Endodermal cell (in vitro differentiated cells): Measurements from ENCODE around the gene FYTTD1. TPM values are rescaled to one million over a fixed set of nuclear protein-coding genes. Genes with fewer than 3 reads are reported as not detected.

ENCODE experiments used
- DNase-seq: peaks from one replicate; pipeline ENCODE4 v3.0.0-alpha.2; 2017
- H3K27ac ChIP-seq: 2 replicates; pipeline ENCODE4 v1.5.1; 2013; ENCODE audit warnings: mild to moderate bottlenecking, low read depth, low read length, moderate library complexity
- H3K27me3 ChIP-seq: 2 replicates; pipeline ENCODE4 v1.6.1; 2013; ENCODE audit warnings: mild to moderate bottlenecking, low read length, moderate library complexity; ENCODE audit not compliant: insufficient read depth, control insufficient read depth, poor library complexity, severe bottlenecking
- H3K36me3 ChIP-seq: 2 replicates; pipeline ENCODE4 v1.7.0; 2013; ENCODE audit warnings: mild to moderate bottlenecking, low read length, moderate library complexity; ENCODE audit not compliant: control insufficient read depth, insufficient read depth
- H3K4me1 ChIP-seq: one replicate; pipeline ENCODE4 v1.7.0; 2013; ENCODE audit warnings: low read length; ENCODE audit not compliant: control insufficient read depth, insufficient read depth
- H3K4me3 ChIP-seq: 2 replicates; pipeline ENCODE4 v1.5.1; 2013; ENCODE audit warnings: mild to moderate bottlenecking, low read length, moderate library complexity
- H3K9ac ChIP-seq: 2 replicates; pipeline ENCODE4 v1.6.1; 2013; ENCODE audit warnings: mild to moderate bottlenecking, low read length, moderate library complexity; ENCODE audit not compliant: poor library complexity, severe bottlenecking; ENCODE audit errors: extremely low read depth
- H3K9me3 ChIP-seq: 2 replicates; pipeline ENCODE4 v1.6.1; 2013; ENCODE audit warnings: mild to moderate bottlenecking, low read length, moderate library complexity; ENCODE audit not compliant: control insufficient read depth
- H3K27ac Mint-ChIP-seq: 2 replicates; pipeline ENCODE4 v1.8.0; 2020; ENCODE audit warnings: mixed read lengths
- H3K27me3 Mint-ChIP-seq: 2 replicates; pipeline ENCODE4 v1.8.0; 2021; ENCODE audit warnings: mild to moderate bottlenecking, mixed read lengths; ENCODE audit not compliant: insufficient read depth
- H3K36me3 Mint-ChIP-seq: 2 replicates; pipeline ENCODE4 v1.8.0; 2020; ENCODE audit warnings: low read depth, mixed read lengths
- H3K4me1 Mint-ChIP-seq: 2 replicates; pipeline ENCODE4 v1.8.0; 2020; ENCODE audit warnings: mixed read lengths
- H3K4me3 Mint-ChIP-seq: 2 replicates; pipeline ENCODE4 v1.8.0; 2020; ENCODE audit warnings: mild to moderate bottlenecking, moderate library complexity, mixed read lengths
- H3K9me3 Mint-ChIP-seq: 2 replicates; pipeline ENCODE4 v1.8.0; 2020; ENCODE audit warnings: mild to moderate bottlenecking, mixed read lengths
- WGBS, 2 experiments: methylation state at CpG; one replicate each; pipeline versions ENCODE4 v1.1.5 to v1.1.7; 2013; ENCODE audit warnings: missing lambda C conversion rate in 2 of 2, mixed read lengths in 1 of 2; ENCODE audit not compliant: insufficient coverage in 1 of 2, insufficient read length in 1 of 2; 5-methylcytosine and 5-hydroxymethylcytosine counted together
- total RNA-seq, 2 donors: library from RNA; stranded (reverse); fragmentation: NEBNext Ultra II Directional in 1 of 2; extraction: Animal tissue kit (Norgen Biotek cat#: 25700) in 1 of 2; gene quantifications; 2 replicates in 1 of 2; 3 replicates in 1 of 2; pipeline ENCODE4 v1.2.1, GENCODE V29; 2021
- TF ChIP-seq, protein P1 (sequence below): fragments of 200-600 bp; sonication (generic); conservative IDR thresholded peaks from 2 replicates; pipeline ENCODE4 v1.5.0; 2021; ENCODE audit warnings: antibody characterized with exemption, mild to moderate bottlenecking

FYTTD1 gene
- total RNA-seq, 2 donors from 2014 or later, result 39.0 to 41.5 TPM

DNA sequence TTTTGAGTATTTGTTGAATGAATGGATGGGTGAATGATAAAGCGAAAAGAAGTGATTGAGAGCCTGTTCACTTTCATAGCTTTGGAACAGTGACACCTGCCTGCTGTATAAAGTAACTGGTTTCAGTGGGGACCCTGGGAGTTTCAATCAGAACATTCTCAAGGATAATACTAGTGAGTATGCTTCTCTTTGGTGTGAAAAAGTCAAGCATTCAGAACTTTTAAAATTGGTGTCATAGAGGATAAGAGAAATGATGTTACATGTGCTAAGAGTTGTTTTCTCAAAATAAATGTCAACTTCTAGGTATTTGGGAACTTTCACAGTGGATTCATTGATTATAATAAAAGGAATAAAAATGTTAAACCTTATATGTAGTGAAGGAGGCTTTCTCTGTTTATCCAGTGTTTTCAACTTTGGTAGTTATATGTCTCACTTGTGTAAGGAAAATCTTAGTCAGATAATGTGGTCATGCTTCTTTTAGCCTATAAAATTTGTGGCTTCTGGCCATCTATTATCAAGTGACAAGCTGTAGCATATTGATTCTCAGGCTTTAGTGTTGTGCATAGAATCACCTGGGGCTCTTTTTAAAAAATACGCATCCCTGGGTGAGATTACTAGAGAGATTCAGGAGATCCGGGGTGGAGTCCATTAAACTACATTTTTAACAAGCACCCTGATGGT, 53.2 kb downstream of the FYTTD1 start:
- no peak for DNase-seq
- Histone ChIP-seq H3K36me3 (peaks cover 8% of the 10 kb centered on the region), H3K4me1 (no peaks in the 10 kb centered on the region), H3K9me3 (no peaks in the 10 kb centered on the region), H3K9ac (no peak overlapping the region), H3K27ac (no peak overlapping the region), H3K4me3 (no peak overlapping the region), H3K27me3 (no peaks in the 10 kb centered on the region)
- Mint-ChIP-seq H3K4me3 (no peak overlapping the region), H3K27me3 (no peaks in the 10 kb centered on the region), H3K9me3 (no peaks in the 10 kb centered on the region), H3K36me3 (peaks cover 19% of the 10 kb centered on the region), H3K4me1 (peaks cover 6% of the 10 kb centered on the region), H3K27ac (no peak overlapping the region)
- whole genome bisulfite sequencing, 2 experiments, result 91 to 92% methylated on average over 3 of the region's 3 CpGs
- TF ChIP-seq, protein P1, sequence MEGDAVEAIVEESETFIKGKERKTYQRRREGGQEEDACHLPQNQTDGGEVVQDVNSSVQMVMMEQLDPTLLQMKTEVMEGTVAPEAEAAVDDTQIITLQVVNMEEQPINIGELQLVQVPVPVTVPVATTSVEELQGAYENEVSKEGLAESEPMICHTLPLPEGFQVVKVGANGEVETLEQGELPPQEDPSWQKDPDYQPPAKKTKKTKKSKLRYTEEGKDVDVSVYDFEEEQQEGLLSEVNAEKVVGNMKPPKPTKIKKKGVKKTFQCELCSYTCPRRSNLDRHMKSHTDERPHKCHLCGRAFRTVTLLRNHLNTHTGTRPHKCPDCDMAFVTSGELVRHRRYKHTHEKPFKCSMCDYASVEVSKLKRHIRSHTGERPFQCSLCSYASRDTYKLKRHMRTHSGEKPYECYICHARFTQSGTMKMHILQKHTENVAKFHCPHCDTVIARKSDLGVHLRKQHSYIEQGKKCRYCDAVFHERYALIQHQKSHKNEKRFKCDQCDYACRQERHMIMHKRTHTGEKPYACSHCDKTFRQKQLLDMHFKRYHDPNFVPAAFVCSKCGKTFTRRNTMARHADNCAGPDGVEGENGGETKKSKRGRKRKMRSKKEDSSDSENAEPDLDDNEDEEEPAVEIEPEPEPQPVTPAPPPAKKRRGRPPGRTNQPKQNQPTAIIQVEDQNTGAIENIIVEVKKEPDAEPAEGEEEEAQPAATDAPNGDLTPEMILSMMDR, result peak; percentile 42

DNA sequence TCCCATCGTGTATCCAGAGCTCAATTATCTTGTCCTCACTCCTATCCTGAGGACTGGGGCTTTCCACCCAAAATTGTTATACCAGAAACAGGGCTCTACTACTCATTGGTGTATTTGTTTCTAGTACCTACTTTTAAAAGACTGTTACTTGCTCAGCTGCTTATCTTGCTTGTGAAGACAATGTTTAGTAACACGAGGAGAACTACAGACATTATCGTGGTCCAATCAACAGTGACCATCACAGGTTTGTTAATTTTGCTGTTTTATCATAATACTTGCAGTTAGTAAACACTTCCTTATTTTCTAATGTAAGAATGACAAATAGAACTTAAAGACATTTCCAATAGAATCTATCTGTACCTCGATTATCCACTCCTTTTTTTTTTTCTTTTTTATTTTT, 54.8 kb downstream of the FYTTD1 start:
- Mint-ChIP-seq H3K27me3 (no peaks in the 10 kb centered on the region), H3K27ac (no peak overlapping the region), H3K4me1 (peaks cover 11% of the 10 kb centered on the region), H3K9me3 (no peaks in the 10 kb centered on the region), H3K36me3 (peaks cover 19% of the 10 kb centered on the region), H3K4me3 (no peak overlapping the region)
- TF ChIP-seq, protein P1, result no peak
- WGBS, 2 experiments, result 71 to 92% methylated on average over 2 to 4 of the region's 4 CpGs
- Histone ChIP-seq H3K4me3 (no peak overlapping the region), H3K4me1 (peaks cover 3% of the 10 kb centered on the region), H3K9me3 (no peaks in the 10 kb centered on the region), H3K27ac (no peak overlapping the region), H3K27me3 (no peaks in the 10 kb centered on the region), H3K36me3 (peaks cover 17% of the 10 kb centered on the region), H3K9ac (no peak overlapping the region)
- DNase-seq, result no peak

DNA sequence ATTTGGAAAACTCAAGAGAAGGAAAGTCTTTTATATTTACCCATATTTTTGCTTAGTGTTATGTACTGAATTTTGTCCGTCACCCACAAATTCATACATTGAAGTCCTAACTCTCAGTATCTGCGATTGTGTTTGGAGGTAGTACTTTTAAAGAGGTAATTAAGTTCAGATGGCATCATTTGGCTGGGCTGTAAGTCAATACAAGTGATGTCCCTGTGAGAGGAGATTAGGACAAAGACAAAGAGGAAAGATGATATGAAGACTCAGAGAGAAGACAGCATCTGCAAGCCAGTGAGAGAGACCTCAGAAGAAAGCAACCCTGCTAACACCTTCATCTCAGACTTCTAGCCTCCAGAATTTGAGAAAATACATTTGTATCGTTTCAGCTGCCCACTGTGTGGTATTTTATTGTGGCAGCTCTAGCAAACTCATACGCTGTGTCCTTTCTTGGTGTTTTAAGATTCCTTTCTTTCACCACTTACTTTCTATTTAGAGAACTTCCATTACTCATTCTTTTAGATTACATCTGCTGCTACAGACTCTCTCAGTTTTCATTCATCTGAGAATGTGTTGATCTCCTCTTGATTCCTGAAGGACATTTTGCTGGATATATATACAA, 58.4 kb downstream of the FYTTD1 start:
- WGBS, 2 experiments, result 96 to 100% methylated on average over 1 to 4 of the region's 4 CpGs
- TF ChIP-seq, protein P1, result no peak
- Histone ChIP-seq H3K27me3 (no peaks in the 10 kb centered on the region), H3K9ac (no peak overlapping the region), H3K4me1 (peaks cover 3% of the 10 kb centered on the region), H3K9me3 (no peaks in the 10 kb centered on the region), H3K36me3 (peaks cover 13% of the 10 kb centered on the region), H3K4me3 (no peak overlapping the region), H3K27ac (peak overlapping the region; percentile 47)
- Mint-ChIP-seq H3K4me1 (peaks cover 14% of the 10 kb centered on the region), H3K9me3 (no peaks in the 10 kb centered on the region), H3K27ac (no peak overlapping the region), H3K36me3 (peaks cover 17% of the 10 kb centered on the region), H3K27me3 (no peaks in the 10 kb centered on the region), H3K4me3 (no peak overlapping the region)
- DNase-seq, result no peak
